HT-29 (cell line): ENCODE measurements around the gene ATP5F1D. TPM values are rescaled to one million over a fixed set of nuclear protein-coding genes. Genes with fewer than 3 reads are reported as not detected.
"Not testable (repeated sequence)": the region's sequence is repeated elsewhere in the genome, so short reads cannot be mapped to it uniquely, and the experiment has no call there.

ENCODE experiments used
- DNase-seq: peaks from one replicate; pipeline ENCODE4 v3.0.0-alpha.2; 2015; ENCODE audit warnings: low spot score
- total RNA-seq: library from RNA; depleted of rRNA; stranded (reverse); fragments of >200 nt; shearing (Covaris generic); gene quantifications from 2 replicates; pipeline ENCODE4 v1.2.3, GENCODE V29; 2014

Gene ATP5F1D
- total RNA-seq, 1 experiment from 2014 or later = 142 TPM

DNA sequence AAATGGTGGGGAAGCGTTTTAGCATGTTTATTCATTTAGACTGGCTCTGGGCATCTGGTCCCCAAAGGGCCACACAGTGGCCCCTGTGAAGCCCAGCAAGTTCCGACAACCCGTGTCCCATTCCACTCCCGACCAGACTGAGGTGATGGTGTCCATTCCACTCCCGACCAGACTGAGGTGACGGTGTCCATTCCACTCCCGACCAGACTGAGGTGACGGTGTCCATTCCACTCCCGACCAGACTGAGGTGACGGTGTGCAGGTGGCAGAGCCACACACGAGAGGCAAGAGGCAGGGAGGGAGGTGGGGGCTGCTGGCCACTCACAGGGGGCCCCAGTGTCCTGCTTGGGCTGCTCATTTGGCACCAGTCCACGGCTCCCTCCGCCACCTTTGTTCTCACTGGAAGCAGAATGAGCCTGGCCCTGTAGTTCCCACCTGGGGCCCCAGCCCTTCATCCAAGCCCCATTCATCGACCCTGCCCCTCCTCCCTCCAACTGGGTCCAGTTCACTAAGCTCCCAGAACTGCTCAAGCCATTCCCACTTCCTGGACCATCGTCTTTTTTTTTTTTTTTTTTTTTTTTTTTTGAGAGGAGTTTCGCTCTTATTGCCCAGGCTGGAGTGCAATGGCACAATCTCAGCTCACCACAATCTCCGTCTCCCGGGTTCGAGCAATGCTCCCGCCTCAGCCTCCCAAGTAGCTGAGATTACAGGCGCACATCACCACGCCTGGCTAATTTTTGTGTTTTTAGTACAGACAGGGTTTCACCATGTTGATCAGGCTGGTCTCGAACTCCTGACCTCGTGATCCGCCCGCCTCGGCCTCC lies 4.9 kb downstream of the ATP5F1D start:
- not testable (repeated sequence) for DNase-seq

GRCh38 chr19:1247748-1248138 lies 6.2 kb downstream of the ATP5F1D start:
- DNase-seq = no peak

GRCh38 chr19:1248139-1248785 lies 6.7 kb downstream of the ATP5F1D start, which contains the start of gene MIDN:
Gene MIDN, plus strand, starts transcription at chr19:1248583. Its CDS starts 1,714 bp downstream, at chr19:1250297.
- DNase-seq = peak; percentile 80

- no peak for DNase-seq
Observed at GRCh38 chr19:1248786-1249297, 7.3 kb downstream of the ATP5F1D start.

DNA sequence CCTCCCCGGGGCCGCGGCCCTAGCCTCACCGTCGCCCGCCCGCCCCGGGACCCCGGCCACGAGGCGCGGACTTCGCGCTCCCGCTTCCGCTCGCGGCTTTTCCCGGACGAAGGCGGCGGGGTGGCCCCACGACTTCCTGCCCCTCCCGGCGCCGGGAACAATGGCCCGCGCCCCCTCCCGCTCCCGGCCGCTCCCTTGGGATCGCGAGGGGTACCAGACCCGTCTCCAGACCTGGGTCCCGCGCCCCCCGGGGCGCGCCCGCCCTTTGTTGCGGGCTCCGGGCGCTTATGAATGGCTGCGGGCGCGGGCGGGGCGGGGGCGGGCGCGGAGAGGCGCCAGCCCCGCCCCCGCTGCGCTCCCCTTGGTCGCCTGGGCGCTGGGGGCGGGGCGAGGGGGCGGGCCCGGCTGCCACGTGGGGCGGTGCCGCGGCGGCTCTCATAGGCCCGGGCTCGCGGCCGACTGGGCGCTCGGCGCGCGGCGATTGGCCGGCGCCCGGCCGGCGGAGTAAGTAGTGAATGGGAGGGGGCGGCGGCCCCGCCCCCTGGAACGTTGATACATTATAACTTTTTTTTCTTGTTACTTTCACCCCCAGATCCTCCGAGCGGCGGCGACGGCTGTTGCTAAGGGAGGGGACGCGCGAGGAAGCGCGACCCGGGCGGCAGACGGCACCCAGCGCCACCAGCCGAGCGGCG lies 7.9 kb downstream of the ATP5F1D start:
- peak; percentile 89 for DNase-seq

DNA sequence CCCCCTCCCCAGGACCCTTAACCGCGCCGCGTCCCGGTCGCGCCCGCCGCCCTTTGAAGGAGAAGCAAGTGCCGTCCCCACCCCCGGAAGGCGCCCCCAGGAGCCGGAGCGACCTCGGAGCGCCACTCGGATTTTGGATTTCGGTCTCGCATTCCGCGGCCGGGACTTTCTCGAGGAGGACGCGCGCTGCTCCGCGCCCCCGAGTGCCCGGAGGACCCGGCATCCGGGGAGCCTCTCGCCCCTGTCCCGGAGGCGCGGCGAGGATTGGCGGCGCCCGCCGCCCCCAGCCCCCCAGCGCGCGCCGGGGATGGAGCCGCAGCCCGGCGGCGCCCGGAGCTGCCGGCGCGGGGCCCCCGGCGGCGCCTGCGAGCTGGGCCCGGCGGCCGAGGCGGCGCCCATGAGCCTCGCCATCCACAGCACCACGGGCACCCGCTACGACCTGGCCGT lies 8.5 kb downstream of the ATP5F1D start:
- no peak for DNase-seq

DNA sequence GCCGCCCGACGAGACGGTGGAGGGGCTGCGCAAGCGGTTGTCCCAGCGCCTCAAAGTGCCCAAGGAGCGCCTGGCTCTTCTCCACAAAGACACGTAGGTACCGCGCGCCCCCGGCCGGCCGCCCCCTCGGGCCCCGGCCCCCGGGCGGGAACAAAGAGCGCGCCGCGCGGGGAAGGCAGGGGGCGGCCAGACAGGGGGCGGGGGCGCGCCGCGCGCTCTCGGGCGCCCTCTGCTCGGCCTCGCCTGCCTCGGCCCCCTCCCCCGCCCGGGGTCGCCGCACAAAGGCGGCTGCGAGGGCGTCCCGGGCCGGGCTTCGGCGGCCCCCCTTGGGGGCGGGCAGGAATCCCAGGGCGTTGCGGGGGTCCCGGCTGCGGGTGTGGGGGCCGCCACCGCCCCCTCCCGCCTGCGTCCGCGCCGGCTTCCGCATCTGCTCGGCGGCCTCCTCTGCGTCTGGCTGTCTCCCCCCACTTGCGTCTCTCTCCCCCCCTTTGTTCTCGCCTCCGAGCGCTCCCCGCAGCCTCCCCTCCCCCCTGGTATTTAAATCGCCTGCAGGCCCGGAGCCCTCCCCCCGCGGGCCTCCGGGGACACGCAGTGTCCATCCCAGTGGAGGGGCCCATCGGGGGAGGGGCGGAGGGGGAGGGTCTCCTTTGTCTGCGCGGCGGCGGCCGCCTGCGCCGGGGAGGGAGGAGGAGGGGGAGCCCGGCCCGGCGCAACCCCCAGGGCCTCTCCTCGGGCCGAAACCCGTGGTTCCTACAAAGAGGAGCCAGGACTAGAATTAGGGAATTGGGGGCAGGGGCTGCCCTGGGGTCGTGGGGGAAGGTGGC lies 9.1 kb downstream of the ATP5F1D start:
- DNase-seq = no peak

DNA sequence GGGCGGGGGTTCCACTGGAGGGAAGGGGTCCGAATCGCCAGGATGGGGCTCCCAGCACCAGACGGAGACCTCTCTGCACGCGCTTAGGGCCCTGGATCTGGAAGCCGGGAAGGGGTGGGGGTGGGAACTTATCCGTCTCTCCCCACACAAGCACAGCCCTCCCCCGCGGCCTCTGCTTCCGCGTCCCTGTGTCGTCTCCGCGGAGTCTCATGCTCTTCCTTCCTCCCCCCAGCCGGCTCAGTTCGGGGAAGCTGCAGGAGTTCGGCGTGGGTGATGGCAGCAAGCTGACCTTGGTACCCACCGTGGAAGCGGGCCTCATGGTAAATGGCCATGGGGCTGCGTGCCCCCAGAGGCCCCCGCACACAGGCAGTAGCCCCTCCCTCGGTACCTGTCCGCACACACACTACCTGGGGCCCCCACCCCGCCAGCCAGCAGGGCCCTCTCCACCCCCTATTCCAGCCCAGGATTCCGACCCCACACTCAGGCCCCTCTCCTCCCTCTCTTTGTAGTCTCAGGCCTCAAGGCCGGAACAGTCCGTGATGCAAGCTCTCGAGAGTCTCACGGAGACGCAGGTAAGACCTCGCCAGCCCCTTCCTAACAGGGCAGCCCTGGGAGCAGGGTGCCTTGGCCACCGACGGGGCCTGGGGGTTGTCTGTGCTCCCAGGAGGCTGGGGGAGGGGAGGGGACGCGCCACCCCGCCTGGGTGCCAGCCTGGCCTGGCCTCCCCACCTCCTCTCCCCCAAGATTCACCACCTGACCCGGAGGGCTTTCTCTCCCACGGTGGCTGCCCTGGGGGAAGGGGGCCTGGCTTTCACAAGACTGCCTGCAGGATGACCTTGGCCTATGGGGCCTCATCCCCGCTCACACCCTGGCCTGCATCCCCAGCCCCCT lies 10.0 kb downstream of the ATP5F1D start:
- peak; percentile 65 for DNase-seq

DNA sequence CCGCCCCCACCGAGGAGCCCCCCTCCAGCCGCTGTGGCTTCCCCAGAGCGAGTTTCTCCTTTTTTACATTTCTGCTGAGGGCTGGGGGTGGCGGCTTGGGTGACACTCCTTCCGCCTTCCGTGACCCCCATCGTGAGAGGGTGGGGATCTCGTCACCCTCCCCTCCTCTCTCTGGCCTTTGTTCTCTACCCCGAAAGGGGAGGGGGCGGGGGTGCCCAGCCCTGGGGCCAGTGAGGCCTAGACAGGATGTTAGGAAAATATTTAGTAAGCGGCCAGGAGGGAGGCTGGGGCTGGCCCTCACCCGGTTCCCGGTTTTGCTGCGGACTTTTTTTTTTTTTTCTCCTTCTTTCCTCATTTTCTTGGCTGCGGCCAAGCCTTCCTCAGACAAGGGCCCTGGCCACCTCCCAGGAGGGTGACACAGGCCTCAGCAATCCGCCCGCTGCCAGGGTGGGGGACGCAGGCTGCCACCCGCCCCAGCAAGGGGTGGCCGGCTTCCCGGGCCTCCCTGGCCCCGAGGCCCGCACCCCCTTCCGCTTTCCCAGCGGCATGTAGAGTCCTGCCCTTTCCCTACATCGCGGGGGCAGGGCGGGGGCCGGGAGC lies 10.8 kb downstream of the ATP5F1D start:
- DNase-seq = peak; percentile 69

GRCh38 chr19:1252821-1253513 lies 11.4 kb downstream of the ATP5F1D start:
- DNase-seq = peak; percentile 78

DNA sequence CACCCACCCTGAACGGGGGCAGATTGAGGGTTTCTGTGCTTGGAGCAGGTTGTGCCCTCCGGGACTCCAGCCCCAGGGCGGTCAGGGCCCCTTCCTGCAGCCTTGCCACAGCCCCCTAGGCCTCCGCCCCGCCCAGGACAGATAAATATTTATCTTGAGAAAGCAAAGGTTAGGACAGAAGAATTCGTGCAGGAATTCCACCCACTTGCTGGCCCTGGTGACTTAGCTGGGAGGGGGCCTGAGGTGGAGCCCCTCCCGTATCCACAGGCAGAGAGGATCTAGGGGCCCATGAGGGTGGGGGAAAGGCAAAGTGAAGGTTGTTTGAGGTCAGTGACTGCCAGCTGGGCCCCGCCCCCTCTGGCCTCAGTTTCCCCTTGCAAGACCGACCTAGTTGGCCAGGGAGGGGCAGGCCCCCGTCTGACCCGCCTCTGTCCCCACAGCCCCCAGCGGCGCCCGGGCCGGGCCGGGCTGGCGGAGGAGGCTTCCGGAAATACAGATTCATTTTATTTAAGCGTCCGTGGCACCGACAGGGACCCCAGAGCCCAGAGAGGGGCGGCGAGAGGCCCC lies 12.0 kb downstream of the ATP5F1D start:
- DNase-seq = peak; percentile 68

GRCh38 chr19:1254081-1254527 lies 12.6 kb downstream of the ATP5F1D start:
- DNase-seq = peak; percentile 4

DNA sequence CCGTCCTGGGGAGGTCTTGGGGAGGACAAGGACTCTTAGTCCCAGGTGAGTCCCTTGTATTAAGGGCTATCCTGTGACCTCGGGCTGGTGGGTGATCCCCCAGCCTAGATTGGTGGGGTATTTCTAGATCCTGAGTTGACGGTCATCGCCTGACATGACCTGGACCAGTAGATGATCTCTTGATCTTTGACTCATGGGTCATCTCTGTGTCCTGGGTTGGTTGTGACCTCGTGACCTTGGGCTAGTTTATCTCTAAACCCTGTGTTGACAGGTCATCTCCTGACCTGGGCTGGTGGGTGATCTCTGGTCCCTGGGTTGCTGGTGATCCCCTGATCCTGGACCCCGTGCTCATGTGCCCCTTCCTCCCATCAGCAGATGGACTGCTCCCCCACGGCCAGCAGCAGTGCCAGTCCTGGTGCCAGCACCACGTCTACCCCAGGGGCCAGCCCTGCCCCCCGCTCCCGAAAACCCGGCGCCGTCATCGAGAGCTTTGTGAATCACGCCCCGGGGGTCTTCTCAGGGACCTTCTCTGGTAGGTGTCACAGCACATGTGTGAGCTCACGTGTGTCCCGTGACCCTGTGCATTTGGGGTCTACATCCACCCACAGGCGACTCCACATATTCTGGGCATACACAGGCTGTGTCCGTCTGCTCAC lies 13.1 kb downstream of the ATP5F1D start:
- no peak for DNase-seq

GRCh38 chr19:1255186-1256161 lies 13.9 kb downstream of the ATP5F1D start:
- no peak for DNase-seq

- DNase-seq = no peak
Observed at GRCh38 chr19:1256646-1257474, 15.3 kb downstream of the ATP5F1D start.
